KOPT-K1 (cell line): ENCODE results near the gene LDLRAP1.

Source experiments
- H3K27ac ChIP-seq: fragments of 200-600 bp; sonication (generic); 2 replicates; pipeline ENCODE4 v1.5.1; 2016; ENCODE audit warnings: antibody characterized with exemption, mild to moderate bottlenecking, low read depth, low read length; ENCODE audit not compliant: poor library complexity, severe bottlenecking
- H3K36me3 ChIP-seq: fragments of 200-600 bp; sonication (generic); 2 replicates; pipeline ENCODE4 v1.5.1; 2017; ENCODE audit warnings: antibody characterized with exemption, mild to moderate bottlenecking, low read length, moderate library complexity; ENCODE audit not compliant: insufficient read depth
- H3K9me3 ChIP-seq: fragments of 200-600 bp; sonication (generic); 2 replicates; pipeline ENCODE4 v1.5.1; 2017; ENCODE audit warnings: antibody characterized with exemption, low read length, mild to moderate bottlenecking; ENCODE audit not compliant: insufficient read depth, poor library complexity, severe bottlenecking

Gene LDLRAP1

GRCh38 chr1:25548601-25549000 is 5.2 kb downstream of the LDLRAP1 start:
- no peaks in the 10 kb centered on the region for H3K9me3 ChIP-seq
- no peak overlapping the region for H3K27ac ChIP-seq
- no peaks in the 10 kb centered on the region for H3K36me3 ChIP-seq

GRCh38 chr1:25549273-25550154 is 6.1 kb downstream of the LDLRAP1 start:
- Histone ChIP-seq H3K36me3 (no peaks in the 10 kb centered on the region), H3K27ac (peak overlapping the region; percentile 45), H3K9me3 (no peaks in the 10 kb centered on the region)

GRCh38 chr1:25550155-25550506 is 6.7 kb downstream of the LDLRAP1 start:
- Histone ChIP-seq H3K9me3 (no peaks in the 10 kb centered on the region), H3K27ac (peak overlapping the region; percentile 45), H3K36me3 (no peaks in the 10 kb centered on the region)

GRCh38 chr1:25550683-25551310 is 7.4 kb downstream of the LDLRAP1 start:
- H3K27ac ChIP-seq = no peak overlapping the region

GRCh38 chr1:25553749-25554429 is 10.5 kb downstream of the LDLRAP1 start:
- Histone ChIP-seq H3K9me3 (no peaks in the 10 kb centered on the region), H3K27ac (no peak overlapping the region), H3K36me3 (no peaks in the 10 kb centered on the region)

More at GRCh38 chr1:25550683-25551310, 7.4 kb downstream of the LDLRAP1 start:
- Histone ChIP-seq H3K9me3 (no peaks in the 10 kb centered on the region), H3K36me3 (no peaks in the 10 kb centered on the region)

GRCh38 chr1:25554430-25554780 is 11.0 kb downstream of the LDLRAP1 start:
- H3K9me3 ChIP-seq = no peaks in the 10 kb centered on the region
- no peaks in the 10 kb centered on the region for H3K36me3 ChIP-seq
- H3K27ac ChIP-seq = no peak overlapping the region

- Histone ChIP-seq H3K27ac (no peak overlapping the region), H3K9me3 (no peaks in the 10 kb centered on the region), H3K36me3 (no peaks in the 10 kb centered on the region)
Measured at GRCh38 chr1:25554886-25555752, 11.7 kb downstream of the LDLRAP1 start.

- Histone ChIP-seq H3K27ac (no peak overlapping the region), H3K36me3 (no peaks in the 10 kb centered on the region), H3K9me3 (no peaks in the 10 kb centered on the region)
Measured at GRCh38 chr1:25555753-25556092, 12.3 kb downstream of the LDLRAP1 start.

- no peaks in the 10 kb centered on the region for H3K9me3 ChIP-seq
- H3K36me3 ChIP-seq = no peaks in the 10 kb centered on the region
- no peak overlapping the region for H3K27ac ChIP-seq
Measured at GRCh38 chr1:25556132-25556670, 12.8 kb downstream of the LDLRAP1 start.

GRCh38 chr1:25556791-25557476 is 13.5 kb downstream of the LDLRAP1 start:
- H3K36me3 ChIP-seq = no peaks in the 10 kb centered on the region
- H3K9me3 ChIP-seq = no peaks in the 10 kb centered on the region
- H3K27ac ChIP-seq = no peak overlapping the region

GRCh38 chr1:25557543-25557942 is 14.1 kb downstream of the LDLRAP1 start:
- Histone ChIP-seq H3K27ac (no peak overlapping the region), H3K36me3 (no peaks in the 10 kb centered on the region)

GRCh38 chr1:25559031-25559430 is 15.6 kb downstream of the LDLRAP1 start:
- Histone ChIP-seq H3K27ac (no peak overlapping the region), H3K36me3 (no peaks in the 10 kb centered on the region), H3K9me3 (no peaks in the 10 kb centered on the region)

More at GRCh38 chr1:25557543-25557942, 14.1 kb downstream of the LDLRAP1 start:
- H3K9me3 ChIP-seq = no peaks in the 10 kb centered on the region

GRCh38 chr1:25560001-25560400 is 16.6 kb downstream of the LDLRAP1 start:
- H3K27ac ChIP-seq = no peak overlapping the region
- H3K36me3 ChIP-seq = no peaks in the 10 kb centered on the region
- no peaks in the 10 kb centered on the region for H3K9me3 ChIP-seq

GRCh38 chr1:25560788-25561187 is 17.4 kb downstream of the LDLRAP1 start:
- Histone ChIP-seq H3K9me3 (no peaks in the 10 kb centered on the region), H3K27ac (no peak overlapping the region), H3K36me3 (no peaks in the 10 kb centered on the region)
